Right ventricle myocardium inferior (tissue), 1 donor: ENCODE results near the gene ZCCHC2. TPM values are rescaled to one million over a fixed set of nuclear protein-coding genes. Genes with fewer than 3 reads are reported as not detected.

Experiments used
- ATAC-seq: fragments of 200-7000 bp; cut with Tn5 transposase; one replicate; pipeline ENCODE4 v1.9.1; 2020; ENCODE audit warnings: mild to moderate bottlenecking, moderate library complexity
- DNase-seq: peaks from one replicate; pipeline ENCODE4 v3.0.0; 2021; ENCODE audit errors: missing footprints
- intact Hi-C: fragments of 100-400 bp; cut with DNase I; formaldehyde crosslinking; loops from one replicate; pipeline ENCODE4 v1.11.0; 2022
- total RNA-seq: library from RNA; stranded (reverse); fragmentation: NEBNext Ultra II Directional; extraction: Animal tissue kit (Norgen Biotek cat#: 25700); gene quantifications from one replicate; pipeline ENCODE4 v1.2.1, GENCODE V29; 2021
- donor health status: DM: no; HTN: yes; CAD: no; lungs with severe emphysema.

Gene ZCCHC2
- total RNA-seq, 1 donor from 2014 or later, result 18.2 TPM

DNA sequence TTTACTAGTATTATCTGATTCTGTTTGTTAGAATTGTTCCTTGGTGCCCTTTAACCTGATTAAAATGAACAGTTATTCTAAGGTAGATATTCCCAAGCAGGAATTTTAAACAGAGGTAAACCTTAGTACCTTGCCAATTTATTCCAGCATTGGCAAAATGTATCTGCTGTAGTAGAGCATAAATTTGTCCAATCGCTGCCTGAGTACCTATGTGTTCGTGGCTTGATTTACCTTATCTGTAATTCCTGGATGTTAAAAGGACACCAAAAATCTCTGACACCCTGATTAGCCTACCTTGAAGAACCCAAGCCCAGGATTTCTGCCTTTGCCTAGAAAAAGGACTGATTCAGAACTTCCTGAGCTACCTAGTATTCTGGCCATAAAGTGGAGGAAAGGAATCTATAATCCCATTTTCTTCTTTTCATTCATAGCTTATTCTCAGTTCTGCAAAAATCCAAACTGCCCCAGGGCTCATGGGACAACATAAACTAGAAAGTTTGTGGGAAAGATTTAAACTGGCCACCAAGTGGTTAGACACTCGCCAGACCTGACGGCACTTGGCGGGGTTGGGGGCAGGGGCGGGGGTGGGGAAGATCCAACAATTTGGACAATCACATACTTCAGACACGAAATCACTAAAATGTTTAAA lies 16.2 kb upstream of the ZCCHC2 start:
- no peak for DNase-seq
- intact Hi-C loops, result no loop called here
- ATAC-seq, result no peak

GRCh38 chr18:62509779-62510178 lies 13.0 kb upstream of the ZCCHC2 start:
- intact Hi-C loops, result no loop called here
- ATAC-seq (no peak), DNase-seq (no peak)

DNA sequence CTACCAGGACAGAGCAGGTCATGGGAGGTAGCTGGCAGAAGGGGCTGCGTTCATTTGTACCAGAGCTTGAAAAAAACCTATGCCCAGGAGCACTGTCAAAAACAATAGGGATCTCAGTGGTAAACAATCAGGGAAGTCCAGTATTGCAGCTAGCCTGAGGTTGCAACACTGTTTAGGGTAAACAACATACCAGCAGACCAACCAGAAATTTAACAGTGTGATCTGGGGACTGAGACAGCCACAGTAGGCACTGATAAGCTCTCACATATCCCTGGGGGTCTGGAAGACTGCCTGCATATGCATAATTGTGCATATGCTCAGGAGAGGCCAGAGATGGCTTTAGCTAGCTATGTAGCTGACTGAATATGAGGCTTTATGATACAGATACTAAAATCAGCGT lies 12.0 kb upstream of the ZCCHC2 start:
- ATAC-seq, result no peak
- no peak for DNase-seq
- intact Hi-C loops, result no loop called here

DNA sequence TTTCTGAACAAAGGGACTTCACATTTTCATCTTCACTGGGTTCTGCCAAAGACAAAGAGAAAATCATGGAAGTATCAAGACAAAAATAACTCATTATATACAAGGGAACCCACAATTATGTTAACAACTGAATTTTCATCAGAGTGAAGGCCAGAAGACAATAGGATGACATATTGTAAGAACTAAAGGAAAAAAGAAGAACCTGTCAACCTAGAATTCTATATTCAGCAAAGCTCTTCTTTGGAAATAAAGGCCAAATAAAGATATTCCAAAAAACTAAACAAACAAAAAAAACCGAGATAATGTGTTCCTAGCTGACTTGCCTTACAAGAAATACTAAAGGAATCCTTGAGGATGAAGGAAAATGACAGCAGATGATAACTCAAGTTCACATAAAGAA lies 10.3 kb upstream of the ZCCHC2 start:
- intact Hi-C loops, result no loop called here
- DNase-seq (no peak), ATAC-seq (no peak)

GRCh38 chr18:62512996-62513395 lies 9.8 kb upstream of the ZCCHC2 start:
- intact Hi-C loops, result no loop called here
- ATAC-seq, result no peak
- no peak for DNase-seq

GRCh38 chr18:62514570-62514969 lies 8.3 kb upstream of the ZCCHC2 start:
- intact Hi-C loops, result no loop called here
- DNase-seq (no peak), ATAC-seq (no peak)

DNA sequence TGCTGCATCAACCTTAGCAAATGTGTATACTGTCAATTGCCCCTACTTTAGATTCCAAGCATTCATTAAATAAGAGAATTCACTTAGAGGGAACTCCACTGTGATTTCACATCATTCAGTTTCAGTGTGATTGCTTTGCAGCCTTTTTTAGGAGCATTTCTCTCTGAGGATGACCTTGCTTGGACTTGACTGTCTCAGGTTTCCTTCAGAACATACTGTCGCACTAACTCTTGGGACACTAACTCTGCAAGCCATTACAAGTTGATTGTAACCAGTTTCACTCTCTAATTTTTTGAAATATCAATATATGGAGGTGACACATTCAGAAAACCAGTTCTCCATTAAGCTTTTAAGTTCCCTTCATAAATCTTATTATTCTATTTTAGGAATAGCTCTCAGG lies 6.6 kb upstream of the ZCCHC2 start:
- no peak for ATAC-seq

DNA sequence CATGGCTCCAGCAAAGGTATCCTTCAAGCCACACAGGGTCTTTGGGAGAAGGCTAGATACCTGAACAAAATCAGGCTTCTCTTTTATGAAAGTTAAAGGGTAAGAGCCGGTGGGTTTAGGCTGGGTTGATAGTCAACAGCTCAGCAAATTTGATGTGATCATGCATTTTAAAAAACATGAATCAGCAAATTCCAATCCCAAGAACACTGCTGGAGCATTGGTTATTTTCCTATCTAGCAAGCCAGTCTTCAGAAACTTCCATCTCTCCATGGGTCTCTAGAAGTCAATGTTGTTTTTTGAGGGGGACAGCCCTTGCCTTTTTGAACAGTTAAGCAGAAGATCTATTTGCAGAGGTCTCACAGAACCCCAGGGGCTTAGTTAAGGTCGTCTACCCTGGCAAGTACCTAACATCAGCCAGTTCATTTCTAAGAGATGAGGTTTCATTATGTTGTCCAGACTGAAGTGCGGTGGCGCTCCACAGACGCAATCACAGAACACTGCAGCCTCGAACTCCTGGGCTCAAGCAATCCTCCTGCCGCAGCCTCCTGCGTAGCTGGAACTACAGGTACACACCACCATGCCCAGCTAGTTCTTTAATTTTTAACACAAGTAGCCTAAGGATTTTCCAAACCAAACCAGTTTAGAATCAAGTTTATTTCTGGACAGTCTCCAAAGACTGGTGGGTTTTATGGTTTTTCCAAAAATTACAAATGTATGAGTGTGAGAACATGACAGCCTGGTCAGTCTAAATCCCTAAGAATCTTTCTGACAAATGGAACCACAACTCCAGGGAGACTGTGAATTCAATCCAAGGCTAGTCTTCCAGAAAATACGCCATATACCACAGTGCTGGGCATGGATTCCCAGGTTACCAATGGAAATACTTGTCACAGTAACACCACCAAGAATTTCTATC lies 4.1 kb upstream of the ZCCHC2 start:
- intact Hi-C loops, result no loop called here
- ATAC-seq, result no peak

More for the DNA sequence above, 6.6 kb upstream of the ZCCHC2 start:
- intact Hi-C loops, result no loop called here
- DNase-seq, result no peak

GRCh38 chr18:62519684-62520083 lies 3.1 kb upstream of the ZCCHC2 start:
- ATAC-seq (no peak), DNase-seq (no peak)
- intact Hi-C loops, result loop anchor here (5.0 kb wide), 3 partner anchors 63 to 192 kb away; partner anchors contain the start of gene TNFRSF11A

More for the DNA sequence above, 4.1 kb upstream of the ZCCHC2 start:
- DNase-seq, result no peak

GRCh38 chr18:62521082-62521481 lies 1.7 kb upstream of the ZCCHC2 start:
- ATAC-seq, result no peak
- intact Hi-C loops, result loop anchor here (5.0 kb wide), 3 partner anchors 61 to 194 kb away; partner anchors contain the start of gene TNFRSF11A

DNA sequence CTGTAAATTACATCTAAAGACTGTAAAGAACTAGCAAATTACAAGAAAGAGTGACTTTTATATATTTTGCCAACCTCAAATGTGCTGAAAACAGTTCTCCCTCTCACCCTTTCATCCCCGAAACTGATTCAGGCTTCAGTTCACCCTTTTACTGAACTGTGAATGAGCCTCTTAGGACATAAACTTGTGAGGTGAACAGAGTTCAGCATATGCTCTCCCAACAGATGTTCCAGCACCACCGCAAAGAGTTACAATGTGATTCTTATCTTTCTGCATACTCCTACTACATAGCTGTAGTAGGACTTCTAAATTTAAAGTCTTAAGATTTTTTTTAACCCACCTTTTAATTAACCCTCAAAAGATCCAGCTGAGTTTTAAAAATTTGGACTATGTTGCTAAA lies 1.2 kb upstream of the ZCCHC2 start:
- intact Hi-C loops, result loop anchor here (5.0 kb wide), 3 partner anchors 61 to 194 kb away; partner anchors contain the start of gene TNFRSF11A
- DNase-seq (no peak), ATAC-seq (no peak)

More at GRCh38 chr18:62521082-62521481, 1.7 kb upstream of the ZCCHC2 start:
- no peak for DNase-seq

DNA sequence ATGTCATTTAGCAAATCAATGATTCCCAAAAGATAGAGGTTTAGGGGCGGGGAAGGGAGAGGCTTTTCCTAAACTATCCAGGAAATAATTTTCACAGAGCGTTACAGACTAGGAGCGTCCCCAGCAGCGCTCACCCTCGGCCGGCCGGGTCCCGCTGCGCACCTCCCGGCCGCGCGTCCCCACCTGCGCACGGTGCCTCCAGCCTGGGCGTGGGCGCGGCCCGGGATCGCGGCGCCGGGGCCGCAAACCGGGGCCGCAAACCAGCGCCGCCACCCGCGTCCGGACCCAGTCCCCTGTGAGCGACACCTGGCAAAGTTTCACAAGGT lies 684 bp upstream of the ZCCHC2 start:
- ATAC-seq (peak; percentile 4), DNase-seq (no peak)
- intact Hi-C loops, result loop anchor here (1.0 to 5.0 kb wide), 4 partner anchors 60 to 195 kb away; partner anchors contain the start of gene TNFRSF11A

GRCh38 chr18:62523255-62523588 lies 397 bp downstream of the ZCCHC2 start:
- no peak for ATAC-seq
- DNase-seq, result no peak
- intact Hi-C loops, result loop anchor here (5.0 kb wide), 3 partner anchors 59 to 196 kb away; partner anchors contain the start of gene TNFRSF11A

GRCh38 chr18:62523631-62524439 lies 1.0 kb downstream of the ZCCHC2 start:
- peak; percentile 80 for DNase-seq
- intact Hi-C loops, result loop anchor here (5.0 kb wide), 3 partner anchors 58 to 197 kb away; partner anchors contain the start of gene TNFRSF11A
- no peak for ATAC-seq

DNA sequence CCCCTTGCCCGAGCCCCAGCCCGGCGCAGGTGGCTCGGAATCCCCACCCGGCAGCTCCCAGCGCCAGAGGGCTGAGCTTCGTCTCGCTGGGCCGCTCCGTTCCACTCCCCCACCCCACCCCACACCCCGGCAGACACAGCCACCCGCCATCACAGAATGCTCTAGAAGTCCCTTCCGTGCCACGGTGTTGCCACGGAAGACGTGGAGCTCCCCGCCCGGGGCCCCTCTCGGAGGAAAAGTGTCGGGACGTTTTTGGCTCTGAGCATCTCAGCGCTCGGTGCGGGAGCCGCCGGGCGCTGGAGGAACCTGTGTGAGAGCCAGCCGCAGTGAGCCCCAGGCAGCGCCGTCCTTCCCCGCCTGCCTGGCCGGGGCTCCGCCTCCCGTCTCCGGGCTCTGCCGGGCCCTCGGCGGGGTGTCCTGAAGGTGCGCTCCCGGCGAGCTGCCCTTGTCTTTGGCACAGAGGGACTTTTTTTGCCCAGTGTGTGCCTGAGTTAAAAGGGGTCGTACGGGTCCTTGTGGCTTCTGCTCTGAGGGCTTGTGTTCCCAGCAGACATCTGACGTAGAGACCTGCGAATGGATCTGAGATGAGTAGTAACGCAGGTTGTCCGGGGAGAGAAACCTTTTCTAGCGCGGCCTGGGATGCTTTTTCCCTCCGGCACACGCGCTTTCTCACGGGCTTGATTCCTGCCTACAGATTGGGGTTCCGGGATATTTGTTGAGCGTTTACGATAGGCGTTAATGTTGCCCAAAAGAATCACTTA lies 1.8 kb downstream of the ZCCHC2 start:
- ATAC-seq (no peak), DNase-seq (peak; percentile 84)
- intact Hi-C loops, result loop anchor here (5.0 kb wide), 3 partner anchors 58 to 197 kb away; partner anchors contain the start of gene TNFRSF11A

- ATAC-seq, result no peak
- intact Hi-C loops, result loop anchor here (1.0 kb wide), 2 partner anchors 99 to 338 kb away; partner anchors contain the start of genes PIGN and RELCH
- no peak for DNase-seq
Observed at GRCh38 chr18:62525608-62526007, 2.8 kb downstream of the ZCCHC2 start.

- intact Hi-C loops, result loop anchor here (1.0 kb wide), 2 partner anchors 100 to 339 kb away; partner anchors contain the start of genes PIGN and RELCH
- DNase-seq (peak; percentile 92), ATAC-seq (peak; percentile 54)
Observed at GRCh38 chr18:62526098-62527025, 3.5 kb downstream of the ZCCHC2 start.
